ENCODE data around the gene PAFAH2.

DNA sequence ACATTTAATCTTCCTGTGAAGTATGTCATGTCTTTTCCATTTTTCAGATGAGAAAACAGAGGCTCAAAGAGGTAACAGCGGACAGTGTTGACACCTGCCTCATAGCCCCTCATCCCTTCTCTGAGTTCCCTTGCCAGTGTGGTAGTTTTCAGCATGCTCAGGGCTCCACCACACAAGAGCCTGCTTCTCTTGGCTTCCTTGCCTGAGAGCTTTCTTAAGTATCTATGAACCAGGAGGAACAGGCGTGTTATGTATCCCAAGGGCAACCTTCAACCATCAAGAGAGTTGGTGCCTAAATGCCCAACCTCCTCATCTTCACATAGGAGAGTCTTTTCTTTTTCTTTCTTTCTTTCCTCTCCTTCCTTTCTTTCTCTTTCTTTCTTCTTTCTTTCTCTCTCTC, 5.9 kb upstream of the PAFAH2 start:
- TF ChIP-seq, protein P1, sequence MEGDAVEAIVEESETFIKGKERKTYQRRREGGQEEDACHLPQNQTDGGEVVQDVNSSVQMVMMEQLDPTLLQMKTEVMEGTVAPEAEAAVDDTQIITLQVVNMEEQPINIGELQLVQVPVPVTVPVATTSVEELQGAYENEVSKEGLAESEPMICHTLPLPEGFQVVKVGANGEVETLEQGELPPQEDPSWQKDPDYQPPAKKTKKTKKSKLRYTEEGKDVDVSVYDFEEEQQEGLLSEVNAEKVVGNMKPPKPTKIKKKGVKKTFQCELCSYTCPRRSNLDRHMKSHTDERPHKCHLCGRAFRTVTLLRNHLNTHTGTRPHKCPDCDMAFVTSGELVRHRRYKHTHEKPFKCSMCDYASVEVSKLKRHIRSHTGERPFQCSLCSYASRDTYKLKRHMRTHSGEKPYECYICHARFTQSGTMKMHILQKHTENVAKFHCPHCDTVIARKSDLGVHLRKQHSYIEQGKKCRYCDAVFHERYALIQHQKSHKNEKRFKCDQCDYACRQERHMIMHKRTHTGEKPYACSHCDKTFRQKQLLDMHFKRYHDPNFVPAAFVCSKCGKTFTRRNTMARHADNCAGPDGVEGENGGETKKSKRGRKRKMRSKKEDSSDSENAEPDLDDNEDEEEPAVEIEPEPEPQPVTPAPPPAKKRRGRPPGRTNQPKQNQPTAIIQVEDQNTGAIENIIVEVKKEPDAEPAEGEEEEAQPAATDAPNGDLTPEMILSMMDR (IDR thresholded peaks at IDR 0.05): no peak
- no peak for TF ChIP-seq POLR2A (IDR thresholded peaks at IDR 0.05)
- no peak for TF ChIP-seq POLR2AphosphoS5 (IDR thresholded peaks at IDR 0.05)
- no peak for TF ChIP-seq EP300 (IDR thresholded peaks at IDR 0.05)

Measured in stomach (tissue), 4 donors.